Suprapubic skin (tissue), 4 donors: ENCODE data around the gene DRAM1.

Experiments
- EP300 ChIP-seq: sonication (generic); formaldehyde crosslinking; IDR thresholded peaks from one replicate; pipeline ENCODE4 v1.6.1; 2017; ENCODE audit warnings: antibody characterized with exemption
- POLR2A ChIP-seq, 2 donors: fragments of 450-650 bp; IDR thresholded peaks; one replicate each; pipeline ENCODE4 v1.6.1; 2017; ENCODE audit warnings: antibody characterized with exemption in 2 of 2, mild to moderate bottlenecking in 2 of 2, moderate library complexity in 2 of 2
- POLR2AphosphoS5 ChIP-seq, 3 donors: sonication (generic); formaldehyde crosslinking; IDR thresholded peaks; one replicate each; pipeline ENCODE4 v1.6.1; 2017; ENCODE audit warnings: antibody characterized with exemption in 3 of 3
- TF ChIP-seq, protein P1 (sequence below), 2 donors: fragments of 200-600 bp in 1 of 2; fragments of 450-650 bp in 1 of 2; sonication (generic) in 1 of 2; IDR thresholded peaks; one replicate each; pipeline ENCODE4 v1.5.1; 2016 to 2019; ENCODE audit warnings: antibody characterized with exemption in 2 of 2, mild to moderate bottlenecking in 1 of 2, moderate library complexity in 1 of 2

DNA sequence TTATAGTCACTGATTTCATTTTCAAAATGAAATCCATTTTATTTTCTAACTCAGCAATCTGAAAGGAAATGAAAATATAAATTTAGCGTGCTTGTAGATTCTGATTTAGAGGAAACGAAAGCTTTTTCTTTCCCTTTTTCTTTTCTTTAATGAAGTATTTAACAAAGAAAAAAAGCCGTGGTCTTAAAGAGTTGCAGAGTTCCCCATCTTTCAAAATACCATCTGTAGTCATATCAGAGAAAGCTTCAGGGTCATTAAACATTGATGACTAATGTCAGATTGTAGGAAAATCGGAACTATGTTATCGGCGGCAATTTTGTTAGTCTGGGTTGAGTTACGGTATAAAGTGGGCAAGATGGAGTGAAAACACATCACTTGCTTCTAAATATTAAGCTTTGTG, 32.3 kb downstream of the DRAM1 start:
- TF ChIP-seq, protein P1, sequence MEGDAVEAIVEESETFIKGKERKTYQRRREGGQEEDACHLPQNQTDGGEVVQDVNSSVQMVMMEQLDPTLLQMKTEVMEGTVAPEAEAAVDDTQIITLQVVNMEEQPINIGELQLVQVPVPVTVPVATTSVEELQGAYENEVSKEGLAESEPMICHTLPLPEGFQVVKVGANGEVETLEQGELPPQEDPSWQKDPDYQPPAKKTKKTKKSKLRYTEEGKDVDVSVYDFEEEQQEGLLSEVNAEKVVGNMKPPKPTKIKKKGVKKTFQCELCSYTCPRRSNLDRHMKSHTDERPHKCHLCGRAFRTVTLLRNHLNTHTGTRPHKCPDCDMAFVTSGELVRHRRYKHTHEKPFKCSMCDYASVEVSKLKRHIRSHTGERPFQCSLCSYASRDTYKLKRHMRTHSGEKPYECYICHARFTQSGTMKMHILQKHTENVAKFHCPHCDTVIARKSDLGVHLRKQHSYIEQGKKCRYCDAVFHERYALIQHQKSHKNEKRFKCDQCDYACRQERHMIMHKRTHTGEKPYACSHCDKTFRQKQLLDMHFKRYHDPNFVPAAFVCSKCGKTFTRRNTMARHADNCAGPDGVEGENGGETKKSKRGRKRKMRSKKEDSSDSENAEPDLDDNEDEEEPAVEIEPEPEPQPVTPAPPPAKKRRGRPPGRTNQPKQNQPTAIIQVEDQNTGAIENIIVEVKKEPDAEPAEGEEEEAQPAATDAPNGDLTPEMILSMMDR (IDR thresholded peaks at IDR 0.05), result no peak
- TF ChIP-seq POLR2AphosphoS5 (IDR thresholded peaks at IDR 0.05) (no peak), POLR2A (IDR thresholded peaks at IDR 0.05) (no peak), EP300 (no peak)
